ENCODE measurements around the gene BAG5.

- no peak for TF ChIP-seq CTCF (IDR thresholded peaks at IDR 0.05)
- TF ChIP-seq POLR2A (IDR thresholded peaks at IDR 0.05): no peak
- TF ChIP-seq EP300 (IDR thresholded peaks at IDR 0.05): no peak
Observed at GRCh38 chr14:103611215-103611614, 48.8 kb upstream of the BAG5 start.

Data from stomach (tissue), 4 donors.